GM21619 (cell line): Measurements from ENCODE around the gene DIO1.

Source experiments
- ATAC-seq: cut with Tn5 transposase; IDR thresholded peaks from one replicate; pipeline ENCODE4 v1.9.1; 2021; ENCODE audit not compliant: unreplicated experiment

Gene DIO1

DNA sequence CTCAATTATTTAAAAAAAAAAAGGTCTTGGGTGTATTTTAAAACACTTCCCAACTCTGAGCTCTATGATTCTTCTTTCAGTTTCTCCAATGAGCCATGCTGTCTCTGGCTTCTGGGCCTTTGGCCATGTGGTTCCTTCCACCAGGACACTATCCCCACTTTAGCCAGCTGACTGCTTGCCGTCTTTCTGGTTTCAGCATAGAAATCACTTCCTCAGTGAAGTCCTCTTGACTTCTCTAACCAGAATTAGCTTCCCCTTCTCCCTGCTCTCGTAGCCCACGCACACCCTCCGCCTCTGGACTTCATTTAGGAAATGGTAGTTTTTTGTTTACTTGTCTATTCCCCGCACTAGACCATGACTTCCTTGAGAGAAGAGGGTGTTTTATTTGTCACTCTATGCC lies 1.1 kb upstream of the DIO1 start:
- ATAC-seq, result no peak

DNA sequence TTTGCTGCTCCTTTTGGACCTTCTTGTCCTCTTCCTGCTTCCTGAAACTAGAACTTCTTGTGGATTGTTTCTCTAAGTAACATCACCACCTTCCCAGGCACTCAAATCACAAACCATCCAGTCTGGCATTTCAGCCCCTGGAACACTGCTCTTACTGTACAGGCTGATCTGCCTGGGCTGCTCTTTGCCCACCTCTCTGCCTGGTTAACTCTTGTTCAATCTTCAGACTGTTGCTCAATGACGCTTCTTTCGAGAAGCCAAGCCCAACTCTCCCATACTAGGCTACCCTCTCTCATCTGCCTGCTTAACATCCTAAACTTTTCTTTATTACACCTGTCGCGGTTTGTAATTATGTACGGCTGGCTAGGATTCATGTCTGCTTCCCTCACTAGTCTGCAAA lies 657 bp downstream of the DIO1 start:
- ATAC-seq, result no peak

DNA sequence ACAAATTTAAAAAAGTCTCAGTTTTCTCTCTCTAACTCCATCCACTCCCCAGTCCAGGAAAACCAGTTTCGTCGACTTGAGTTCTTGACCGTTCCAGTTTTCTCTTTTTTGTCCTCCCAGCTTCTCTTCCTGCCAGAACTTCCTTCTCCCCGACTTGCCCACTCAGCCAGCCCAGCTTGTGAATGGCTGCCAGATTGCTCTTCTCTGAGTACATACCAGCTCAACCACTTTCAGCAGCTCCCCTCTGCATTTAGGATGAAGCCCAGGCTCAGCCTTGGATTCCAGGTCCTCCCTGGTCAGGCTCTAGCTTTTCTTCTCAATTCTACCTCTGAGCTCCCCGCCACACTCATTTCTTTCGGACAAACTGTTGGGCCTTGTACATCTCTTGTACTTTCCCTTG lies 1.4 kb downstream of the DIO1 start:
- no peak for ATAC-seq

DNA sequence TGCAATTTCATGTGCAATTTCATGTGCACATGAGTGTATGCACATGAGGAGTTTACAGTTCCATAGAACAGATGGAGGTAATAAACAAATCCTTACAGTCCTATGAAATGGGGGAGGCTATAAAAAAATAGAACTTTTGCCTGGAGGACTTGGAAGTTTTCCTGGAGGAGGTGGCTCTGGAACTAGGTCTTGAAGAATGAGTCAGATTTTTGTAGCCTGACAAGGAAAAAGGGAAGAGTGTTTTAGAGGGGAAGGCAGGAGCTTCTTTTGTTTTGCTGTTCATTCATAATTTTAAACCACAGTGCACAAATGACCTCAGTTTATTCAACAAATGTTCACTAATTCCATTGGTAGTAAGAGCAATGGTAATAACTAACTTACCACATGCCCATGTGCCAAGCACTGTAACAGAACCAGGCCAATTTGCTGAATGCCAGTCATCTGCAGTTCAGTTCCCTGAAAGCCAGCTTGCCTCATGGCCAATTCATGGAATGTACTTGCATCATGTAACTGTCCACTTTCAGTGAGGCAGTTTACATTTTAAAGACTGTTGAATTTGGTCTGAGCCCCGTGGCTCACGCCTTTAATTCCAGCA lies 2.7 kb downstream of the DIO1 start:
- no peak for ATAC-seq

DNA sequence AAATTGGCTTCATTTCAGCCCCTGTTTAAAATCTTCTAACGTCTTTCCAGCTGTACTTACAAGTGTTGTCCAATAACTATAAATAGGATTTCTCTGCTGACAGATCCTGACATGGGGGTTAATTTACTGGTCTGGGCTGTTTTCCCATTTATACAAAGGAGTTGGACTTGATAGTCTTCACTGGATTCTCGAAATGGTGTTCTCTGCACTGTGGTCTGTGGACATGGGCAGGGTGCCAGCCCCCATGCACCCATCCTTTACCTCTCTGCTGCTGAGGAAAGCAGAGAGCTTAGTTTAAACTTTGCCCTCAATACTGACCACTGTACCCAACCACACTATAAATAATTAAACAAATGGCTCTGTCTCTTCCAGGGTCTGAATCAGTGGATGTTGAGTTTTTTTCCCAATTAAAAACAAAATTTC lies 5.2 kb downstream of the DIO1 start:
- ATAC-seq, result no peak

DNA sequence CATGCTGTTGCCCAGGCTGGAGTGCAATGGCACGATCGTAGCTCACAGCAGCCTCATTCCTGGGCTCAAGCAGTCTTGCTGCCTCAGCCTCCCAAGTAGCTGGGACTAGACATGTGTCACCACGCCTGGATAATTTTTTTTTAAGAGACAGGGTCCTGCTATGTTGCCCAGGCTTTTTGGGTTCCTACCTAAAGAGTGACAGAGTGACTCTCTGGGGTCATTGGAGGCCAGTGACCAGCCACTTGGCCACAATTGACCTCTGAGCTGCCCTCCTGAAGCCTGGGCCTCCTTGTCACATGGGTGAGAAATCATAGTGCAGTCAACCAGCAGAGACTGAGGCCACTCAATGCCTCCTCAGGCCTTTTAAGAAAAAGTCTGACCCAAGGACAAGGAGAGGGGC lies 5.7 kb downstream of the DIO1 start:
- ATAC-seq, result no peak

DNA sequence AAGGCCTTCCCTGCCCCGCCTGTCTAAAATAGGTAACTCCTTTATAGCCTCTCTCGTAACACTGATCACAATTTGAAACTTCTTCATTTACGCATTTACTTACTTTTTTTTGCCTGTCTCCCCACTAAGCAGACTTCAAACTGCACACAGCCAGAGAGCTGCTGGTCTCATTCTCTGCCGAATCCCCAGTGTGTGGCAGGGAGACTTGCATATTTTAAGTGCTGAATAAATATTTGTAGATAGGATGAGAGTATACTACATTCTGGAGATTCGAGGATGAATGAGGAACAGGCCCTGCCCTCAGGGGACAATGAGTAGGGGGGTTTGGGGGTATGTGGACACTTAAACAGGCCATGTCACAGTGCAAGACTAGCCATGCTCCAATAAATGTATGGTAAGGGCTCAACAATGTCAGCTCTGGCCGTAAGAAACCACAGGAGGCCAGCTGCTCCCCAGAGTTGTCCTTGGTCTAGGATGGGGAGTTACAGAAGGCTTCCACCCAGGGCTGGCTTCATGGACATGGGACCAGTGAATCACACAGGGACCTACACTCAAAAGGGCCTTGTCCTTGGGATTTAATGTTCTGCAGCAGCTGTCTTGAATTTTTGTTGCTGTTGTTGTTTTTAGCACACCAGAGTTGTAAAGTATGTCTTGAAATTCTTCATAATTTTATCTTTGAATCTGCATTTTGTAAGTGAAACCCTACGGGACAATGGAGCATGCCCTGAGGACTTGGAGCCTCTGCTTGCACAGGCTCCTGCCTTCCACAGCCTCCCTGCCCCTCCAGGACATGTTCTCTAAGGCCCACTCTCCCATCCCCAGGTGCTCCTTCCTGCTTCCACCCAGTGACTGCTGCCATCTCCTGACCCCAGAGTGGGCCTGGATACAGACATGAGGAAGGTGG lies 8.5 kb downstream of the DIO1 start:
- ATAC-seq, result no peak

DNA sequence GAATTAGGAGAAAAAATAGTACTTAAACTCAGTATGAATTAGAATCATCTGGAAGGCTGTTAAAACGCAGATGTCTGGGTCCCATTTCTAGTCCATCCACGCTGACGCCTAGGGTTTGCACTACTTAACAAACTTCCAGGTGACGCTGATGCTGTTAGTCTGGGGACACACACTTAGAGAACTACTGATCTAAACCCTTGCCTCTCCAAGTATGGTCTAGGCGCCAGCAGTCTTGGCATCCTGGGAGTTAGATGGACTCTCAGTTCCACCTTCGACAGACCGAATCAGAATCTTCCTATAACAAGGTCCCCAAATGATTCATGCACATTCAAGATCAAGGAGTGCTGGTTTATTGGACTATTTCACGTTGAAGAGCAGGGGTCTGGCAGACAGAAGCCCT lies 11.5 kb downstream of the DIO1 start:
- ATAC-seq, result no peak

DNA sequence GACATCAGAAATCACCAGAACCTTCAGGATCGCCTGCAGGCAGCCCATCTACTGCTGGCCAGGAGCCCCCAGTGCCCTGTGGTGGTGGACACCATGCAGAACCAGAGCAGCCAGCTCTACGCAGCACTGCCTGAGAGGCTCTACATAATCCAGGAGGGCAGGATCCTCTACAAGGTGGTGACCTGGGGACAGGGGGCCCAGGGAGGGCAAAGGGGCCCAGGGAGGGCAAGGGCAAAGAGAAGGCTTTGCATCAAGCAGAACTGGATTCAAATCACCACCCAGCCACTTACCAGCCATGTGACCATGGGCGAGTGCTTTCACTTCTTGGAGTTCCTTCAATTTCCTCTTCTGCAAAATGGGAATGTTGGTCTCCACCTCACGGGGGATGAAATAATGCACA lies 12.1 kb downstream of the DIO1 start:
- ATAC-seq, result no peak

DNA sequence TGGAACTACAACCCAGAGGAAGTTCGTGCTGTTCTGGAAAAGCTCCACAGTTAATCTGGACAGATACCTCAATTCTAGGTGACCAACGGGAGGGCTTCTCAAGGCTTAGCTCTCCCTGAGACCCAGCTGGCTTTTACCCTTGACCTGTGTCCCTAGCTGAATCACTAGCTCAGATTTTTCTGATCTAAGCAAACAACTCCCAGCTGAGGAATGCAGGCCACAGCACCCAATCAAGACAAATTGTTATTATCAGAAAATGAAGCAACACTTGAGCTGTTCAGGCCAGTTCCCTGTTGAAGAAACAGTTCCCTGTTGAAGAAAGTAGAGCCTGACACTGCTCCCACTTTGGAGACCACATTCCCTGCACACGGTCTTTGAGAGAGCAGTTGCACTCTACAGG lies 16.0 kb downstream of the DIO1 start:
- no peak for ATAC-seq

DNA sequence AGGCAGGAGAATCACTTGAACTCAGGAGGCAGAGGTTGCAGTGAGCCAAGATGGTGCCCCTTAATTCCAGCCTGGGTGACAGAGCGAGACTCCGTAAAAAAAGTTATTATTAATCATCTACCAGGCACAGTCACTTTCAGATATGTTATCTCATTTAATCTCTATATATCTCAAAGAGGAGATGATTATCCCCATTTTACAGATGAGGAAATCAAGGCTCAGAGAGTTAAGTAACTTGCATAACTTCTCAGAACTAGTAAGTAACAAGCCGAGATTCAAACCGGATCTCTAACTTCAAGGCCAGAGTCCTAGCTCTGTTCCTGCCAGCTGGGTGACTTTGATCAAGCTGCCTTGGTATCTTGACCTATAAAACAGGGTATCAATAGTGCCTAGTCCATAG lies 17.5 kb downstream of the DIO1 start:
- ATAC-seq, result no peak

DNA sequence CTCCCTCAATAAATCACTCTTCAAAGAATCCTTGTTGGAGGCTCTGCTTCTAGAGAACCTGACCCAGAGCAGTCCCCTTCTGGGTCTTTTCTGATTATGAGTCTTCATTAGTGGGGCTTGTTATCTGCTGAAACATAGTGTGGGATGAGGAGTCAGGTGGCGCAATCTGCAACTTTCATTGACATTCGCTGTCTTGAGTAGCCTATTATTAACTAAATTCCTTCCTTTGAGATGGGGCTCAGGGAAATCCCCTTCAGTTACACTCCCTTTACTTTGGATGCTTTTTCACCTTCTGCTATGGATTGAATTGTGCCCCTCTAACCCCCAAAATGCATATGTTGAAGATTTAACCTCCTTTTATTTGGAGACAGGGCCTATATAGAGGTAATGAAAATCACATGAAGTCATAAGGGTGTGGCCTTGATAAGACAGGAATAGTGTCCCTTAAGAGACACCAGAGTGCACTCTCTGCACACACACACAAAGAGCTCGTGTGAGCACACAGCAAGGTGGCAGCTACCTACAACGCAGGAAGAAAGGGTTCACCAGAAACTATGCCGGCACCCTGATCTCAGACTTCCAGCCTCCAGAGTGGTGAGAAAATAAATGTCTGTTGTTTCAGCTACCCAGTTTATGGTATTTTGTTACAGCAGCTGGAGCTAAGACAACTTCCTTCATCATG lies 19.5 kb downstream of the DIO1 start:
- no peak for ATAC-seq

DNA sequence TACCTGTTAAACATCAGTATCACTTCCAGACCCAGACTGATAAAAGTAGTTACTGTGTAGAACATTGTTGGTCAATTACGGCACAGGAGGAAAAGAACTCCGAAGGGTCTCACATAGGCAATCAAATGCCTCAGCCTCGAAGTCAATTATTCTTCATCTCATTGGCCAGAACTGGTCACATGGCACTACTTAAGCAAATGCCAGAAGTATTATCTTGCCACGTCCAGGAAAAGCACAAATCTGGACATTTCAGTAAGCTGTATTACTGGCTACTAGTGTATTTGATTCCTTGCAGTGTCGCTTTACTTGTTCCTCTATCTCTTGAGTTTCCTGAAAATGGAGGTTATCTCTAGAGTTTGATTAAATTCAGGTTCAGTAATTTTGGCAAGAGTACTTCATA lies 24.4 kb downstream of the DIO1 start:
- ATAC-seq, result no peak

DNA sequence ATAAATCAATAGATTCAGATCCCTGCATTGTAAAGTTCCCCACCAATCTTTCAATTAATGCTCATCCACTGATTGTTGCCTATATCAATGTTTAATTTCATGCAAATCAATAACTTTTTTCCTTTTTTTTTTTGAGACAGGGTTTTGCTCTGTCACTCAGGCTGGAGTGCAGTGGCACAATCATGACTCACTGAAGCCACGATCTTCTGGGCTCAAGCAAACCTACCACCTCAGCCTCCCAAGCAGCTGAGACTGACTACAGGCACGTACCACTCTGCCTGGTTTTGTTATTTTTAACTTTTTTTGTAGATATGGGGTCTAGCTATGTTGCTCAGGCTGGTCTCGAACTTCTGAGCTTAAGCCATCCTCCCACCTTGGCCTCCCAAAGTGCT lies 25.7 kb downstream of the DIO1 start:
- ATAC-seq, result no peak

DNA sequence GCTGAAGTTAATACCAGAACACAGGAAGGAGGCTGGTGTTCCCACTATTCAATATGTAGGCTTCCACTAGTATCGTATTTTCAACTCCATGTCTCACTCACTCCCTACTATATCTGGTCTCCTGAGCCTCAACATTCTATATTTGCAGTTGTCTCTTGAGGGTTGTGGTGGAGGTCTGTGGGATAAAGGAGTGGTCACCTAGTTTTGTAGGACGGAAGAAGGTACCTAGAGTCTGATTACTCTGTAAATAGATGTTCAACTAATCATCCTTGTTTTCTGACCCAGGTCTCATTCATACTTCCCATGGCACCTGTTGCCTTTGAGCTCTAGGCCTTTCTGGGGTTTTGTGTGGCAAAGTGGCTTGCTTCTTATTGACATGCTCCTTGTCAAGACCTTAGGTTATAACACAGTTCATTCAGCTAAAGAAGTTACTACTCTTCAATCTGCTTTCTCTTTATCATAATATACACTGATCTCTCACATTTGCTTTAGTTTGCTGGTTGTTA lies 33.4 kb downstream of the DIO1 start:
- no peak for ATAC-seq

DNA sequence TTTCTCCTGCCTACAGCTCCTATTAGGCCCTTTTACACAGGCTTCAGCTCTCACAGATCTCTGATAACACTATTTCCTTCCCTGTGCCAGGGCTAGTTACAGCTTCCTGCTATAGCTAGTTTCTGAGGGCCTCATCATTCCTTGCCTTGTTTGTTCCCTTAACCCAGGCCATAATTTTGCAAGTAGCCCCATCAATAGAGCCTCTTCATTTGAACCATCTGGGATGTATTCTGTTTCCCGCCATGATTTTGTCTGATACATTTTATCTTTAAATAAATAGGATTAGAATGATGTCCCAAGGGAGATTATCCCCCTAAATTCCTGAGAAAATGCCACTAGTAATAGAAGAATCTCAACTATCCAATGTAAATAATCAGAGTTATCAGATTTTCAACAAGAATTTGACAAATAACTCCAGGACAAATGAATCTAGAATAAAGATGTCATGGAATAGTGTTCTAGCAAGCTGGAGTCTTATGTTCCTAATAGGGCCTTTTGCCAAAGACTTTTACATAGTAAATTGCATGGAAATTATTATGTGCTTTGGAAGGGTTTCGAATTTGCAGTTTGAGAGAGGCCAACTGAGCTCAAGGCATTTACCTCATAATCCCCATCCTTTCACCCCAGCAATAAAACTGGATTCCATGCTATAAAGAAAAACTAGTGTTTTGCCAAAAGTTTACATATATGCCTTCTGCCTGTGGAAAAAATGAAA lies 35.4 kb downstream of the DIO1 start:
- ATAC-seq, result no peak

DNA sequence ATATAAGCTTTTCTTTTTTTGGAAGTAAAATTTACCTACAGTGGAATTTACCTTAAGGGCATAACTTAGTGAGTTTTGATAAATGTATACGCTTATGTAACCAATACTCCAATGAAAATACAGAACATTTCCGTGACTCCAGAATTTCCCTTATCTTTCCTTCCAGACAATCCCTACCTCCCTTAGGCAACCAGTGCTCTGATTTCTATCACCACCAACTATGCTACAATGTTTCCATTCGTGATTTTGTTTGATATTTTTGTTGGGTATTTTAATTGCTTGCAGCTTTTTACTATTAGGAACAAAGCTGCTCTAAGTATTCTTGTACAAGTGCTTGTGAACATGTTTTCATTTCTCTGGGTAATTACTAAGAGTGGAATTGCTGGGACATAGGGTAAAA lies 36.9 kb downstream of the DIO1 start:
- no peak for ATAC-seq

DNA sequence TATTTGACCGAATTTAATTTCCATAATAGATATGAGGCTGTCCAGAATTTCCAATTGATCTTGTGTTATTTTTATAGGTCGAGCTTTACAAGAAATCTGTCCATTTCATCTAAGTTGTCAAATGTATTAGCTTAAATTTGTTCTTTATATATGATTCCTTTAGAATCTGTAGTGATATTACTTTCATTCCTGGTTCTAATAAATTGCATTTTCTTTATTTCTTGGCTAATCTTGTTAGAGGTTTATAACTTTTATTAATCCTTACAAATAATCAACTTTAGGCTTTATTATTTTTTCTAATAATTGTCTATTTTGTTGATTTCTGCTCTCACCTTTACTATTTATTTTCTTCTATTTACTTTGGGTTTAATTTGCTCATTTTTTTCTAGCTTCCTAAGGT lies 37.5 kb downstream of the DIO1 start:
- no peak for ATAC-seq

DNA sequence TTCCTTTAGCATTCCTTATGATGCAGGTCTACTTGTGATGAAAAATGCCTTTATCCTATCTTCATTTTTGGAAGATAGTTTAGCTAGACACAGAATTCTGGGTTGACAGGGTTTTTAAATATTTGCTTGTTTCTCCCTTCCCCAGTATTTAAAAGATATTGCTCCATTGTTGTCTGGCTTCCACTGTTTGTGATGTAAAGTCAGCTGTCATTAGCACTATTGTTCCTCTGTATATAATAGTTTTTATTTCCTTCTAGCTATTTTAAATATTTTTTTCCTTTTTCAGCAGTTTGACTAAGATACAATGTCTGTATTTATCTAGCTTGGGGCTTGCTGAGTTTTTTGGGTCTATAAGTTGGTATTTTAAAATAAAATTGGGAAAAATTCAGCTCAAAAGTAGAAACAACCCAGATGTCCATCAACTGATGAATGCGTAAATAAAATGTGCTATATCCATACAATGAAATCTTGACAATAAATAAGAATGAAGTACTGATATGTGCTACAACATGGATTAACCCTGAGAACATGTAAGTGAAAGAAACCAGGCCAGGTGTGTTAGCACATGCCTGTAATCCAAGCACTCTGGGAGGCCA lies 40.3 kb downstream of the DIO1 start:
- no peak for ATAC-seq

DNA sequence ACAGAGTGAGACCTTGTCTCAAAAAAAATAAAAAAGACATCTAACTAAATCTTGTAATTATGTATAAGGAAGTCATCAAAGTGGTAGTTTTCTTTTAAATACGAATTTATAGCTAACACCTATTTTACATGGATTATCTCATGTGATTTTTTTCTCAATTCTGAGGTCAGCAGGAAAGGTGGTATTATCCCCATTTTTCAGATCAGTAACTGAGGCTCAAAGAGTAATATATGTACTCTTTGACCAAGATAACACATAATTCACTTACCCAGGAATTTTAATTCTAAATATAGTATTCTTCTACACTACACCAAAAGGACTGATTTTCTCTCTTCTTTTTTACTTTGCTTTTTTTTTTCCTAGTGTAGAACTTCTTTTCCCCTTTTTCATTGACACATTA lies 42.4 kb downstream of the DIO1 start:
- ATAC-seq, result no peak
